Stimulated activated naive CD8-positive, alpha-beta T cell treated with anti-CD3 and anti-CD28 coated beads, Interleukin-15, amount 100 ng/mL, for 72 hours (primary cell): ENCODE measurements around the gene GPR3.
"Not testable (repeated sequence)": the region's sequence is repeated elsewhere in the genome, so short reads cannot be mapped to it uniquely, and the experiment has no call there.

ENCODE experiments used
- ATAC-seq: fragments of 150-1000 bp; cut with Tn5 transposase; 2 replicates; pipeline ENCODE4 v1.10.0; 2021; ENCODE audit warnings: mild to moderate bottlenecking, moderate library complexity
- DNase-seq, 2 donors: peaks; one replicate each; pipeline ENCODE4 v3.0.0; 2021 to 2022
- H3K27ac Mint-ChIP-seq, 2 donors: one replicate each; pipeline ENCODE4 v1.8.0; 2022; ENCODE audit warnings: mild to moderate bottlenecking in 2 of 2, mixed read lengths in 2 of 2, moderate library complexity in 2 of 2
- H3K27me3 Mint-ChIP-seq: one replicate; pipeline ENCODE4 v1.8.0; 2022; ENCODE audit warnings: mixed read lengths
- H3K4me1 Mint-ChIP-seq: one replicate; pipeline ENCODE4 v1.8.0; 2022; ENCODE audit warnings: mild to moderate bottlenecking, mixed read lengths
- H3K4me3 Mint-ChIP-seq, 2 donors: one replicate each; pipeline ENCODE4 v1.8.0; 2022; ENCODE audit warnings: mild to moderate bottlenecking in 2 of 2, mixed read lengths in 2 of 2, moderate library complexity in 1 of 2
- H3K9me3 Mint-ChIP-seq, 2 donors: one replicate each; pipeline ENCODE4 v1.8.0; 2022; ENCODE audit warnings: mixed read lengths in 2 of 2

The GPR3 gene

GRCh38 chr1:27383039-27383605, 9.3 kb upstream of the GPR3 start, which contains the start of gene CD164L2:
Gene CD164L2, minus strand, starts transcription at chr1:27383333. Its CDS starts 94 bp downstream, at chr1:27383239.
- ATAC-seq (peak; percentile 27), DNase-seq (no peak)
- Mint-ChIP-seq H3K9me3 (no peaks in the 10 kb centered on the region), H3K4me3 (no peak within 1 kb of the TSS), H3K4me1 (no peaks in the 10 kb centered on the region), H3K27me3 (peaks cover 24% of the 10 kb centered on the region), H3K27ac (no peak within 1 kb of the TSS)

GRCh38 chr1:27383661-27384060, 8.8 kb upstream of the GPR3 start:
- Mint-ChIP-seq H3K4me1 (no peaks in the 10 kb centered on the region), H3K27me3 (peaks cover 24% of the 10 kb centered on the region), H3K27ac (no peak overlapping the region), H3K9me3 (no peaks in the 10 kb centered on the region), H3K4me3 (no peak overlapping the region)
- DNase-seq = no peak
- ATAC-seq = no peak

DNA sequence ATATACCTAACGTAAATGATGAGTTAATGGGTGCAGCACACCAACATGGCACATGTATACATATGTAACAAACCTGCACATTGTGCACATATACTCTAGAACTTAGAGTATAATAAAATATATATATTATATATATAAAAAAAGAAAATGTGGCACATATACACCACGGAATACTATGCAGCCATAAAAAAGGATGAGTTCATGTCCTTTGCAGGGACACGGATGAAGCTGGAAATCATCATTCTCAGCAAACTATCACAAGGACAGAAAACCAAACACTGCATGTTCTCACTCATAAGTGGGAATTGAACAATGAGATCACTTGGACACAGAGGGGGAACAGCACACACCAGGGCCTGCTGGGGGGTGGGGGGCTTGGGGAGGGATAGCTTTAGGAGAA, 7.6 kb upstream of the GPR3 start:
- not testable (repeated sequence) for H3K9me3 Mint-ChIP-seq, H3K27ac Mint-ChIP-seq, H3K4me3 Mint-ChIP-seq, H3K4me1 Mint-ChIP-seq, ATAC-seq, DNase-seq
- peaks cover 24% of the 10 kb centered on the region for H3K27me3 Mint-ChIP-seq

GRCh38 chr1:27388337-27389005, 4.0 kb upstream of the GPR3 start:
- peaks cover 26% of the 10 kb centered on the region for H3K4me1 Mint-ChIP-seq
- peak; percentile 68 to 70 for DNase-seq
- ATAC-seq = no peak
- H3K9me3 Mint-ChIP-seq = no peaks in the 10 kb centered on the region
- no peaks in the 10 kb centered on the region for H3K27me3 Mint-ChIP-seq
- peak overlapping the region in 1 of 2 donors; percentile 28 for H3K27ac Mint-ChIP-seq
- H3K4me3 Mint-ChIP-seq = no peak overlapping the region

- Mint-ChIP-seq H3K27ac (peak overlapping the region; percentile 27 to 84), H3K27me3 (no peaks in the 10 kb centered on the region), H3K4me1 (peaks cover 35% of the 10 kb centered on the region), H3K9me3 (no peaks in the 10 kb centered on the region), H3K4me3 (peak overlapping the region; percentile 89 to 91)
- DNase-seq (peak; percentile 29 to 50), ATAC-seq (no peak)
These were observed 819 bp upstream of the GPR3 start for GRCh38 chr1:27391511-27392095.

DNA sequence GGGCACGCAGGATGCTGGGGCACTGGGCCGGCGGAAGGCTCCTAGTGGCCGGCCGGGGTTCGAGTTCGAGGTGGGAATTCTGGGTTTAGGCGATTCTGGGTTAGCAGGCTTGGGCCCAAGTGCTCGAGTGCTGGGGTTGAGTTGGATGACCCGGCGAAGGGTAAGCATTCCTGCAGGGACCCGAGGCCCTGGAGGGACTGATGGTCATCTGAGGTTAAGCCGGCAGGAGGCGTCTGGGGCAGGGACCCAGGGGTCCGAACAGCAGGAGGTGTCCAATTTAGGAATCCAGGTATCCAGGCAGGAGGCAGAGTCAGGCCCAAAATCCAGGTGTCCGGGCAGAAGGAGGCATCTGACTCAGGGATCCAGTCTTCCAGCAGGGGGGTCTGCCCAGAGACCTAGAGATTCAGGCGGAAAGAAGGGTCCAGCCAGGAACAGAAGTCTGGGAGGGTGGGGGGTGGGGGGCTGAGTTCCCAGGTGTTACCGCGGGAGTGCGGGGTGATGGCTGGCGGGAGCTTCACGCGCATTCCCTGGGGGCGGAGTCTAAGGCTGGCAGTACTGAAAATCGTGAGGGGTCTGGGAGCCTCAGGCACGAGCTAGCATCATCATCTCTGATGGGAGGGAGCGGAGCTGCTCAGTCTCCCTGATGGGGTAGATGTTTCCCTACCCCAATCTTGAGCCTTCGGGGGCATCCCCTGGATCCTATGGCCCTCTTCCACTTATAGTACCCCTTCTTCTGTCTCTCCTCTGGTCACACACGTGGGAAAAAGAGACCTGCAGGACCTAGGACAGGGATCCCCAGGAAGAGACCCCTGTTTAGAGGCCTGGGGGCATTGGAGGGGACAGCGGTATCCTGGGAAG, 585 bp downstream of the GPR3 start:
- Mint-ChIP-seq H3K4me3 (peak overlapping the region; percentile 82 to 91), H3K27ac (peak overlapping the region; percentile 51 to 77), H3K27me3 (no peaks in the 10 kb centered on the region), H3K9me3 (no peaks in the 10 kb centered on the region), H3K4me1 (peaks cover 35% of the 10 kb centered on the region)
- ATAC-seq (peak; percentile 1), DNase-seq (no peak)

DNA sequence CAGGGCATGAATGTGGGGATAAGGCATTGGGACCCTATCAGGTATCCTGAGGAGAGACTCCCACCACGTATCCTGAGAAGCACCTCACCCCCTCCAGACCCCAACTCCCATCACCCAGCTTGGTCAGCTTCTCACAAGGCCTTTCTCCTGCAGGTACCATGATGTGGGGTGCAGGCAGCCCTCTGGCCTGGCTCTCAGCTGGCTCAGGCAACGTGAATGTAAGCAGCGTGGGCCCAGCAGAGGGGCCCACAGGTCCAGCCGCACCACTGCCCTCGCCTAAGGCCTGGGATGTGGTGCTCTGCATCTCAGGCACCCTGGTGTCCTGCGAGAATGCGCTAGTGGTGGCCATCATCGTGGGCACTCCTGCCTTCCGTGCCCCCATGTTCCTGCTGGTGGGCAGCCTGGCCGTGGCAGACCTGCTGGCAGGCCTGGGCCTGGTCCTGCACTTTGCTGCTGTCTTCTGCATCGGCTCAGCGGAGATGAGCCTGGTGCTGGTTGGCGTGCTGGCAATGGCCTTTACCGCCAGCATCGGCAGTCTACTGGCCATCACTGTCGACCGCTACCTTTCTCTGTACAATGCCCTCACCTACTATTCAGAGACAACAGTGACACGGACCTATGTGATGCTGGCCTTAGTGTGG, 1.3 kb downstream of the GPR3 start:
- ATAC-seq (no peak), DNase-seq (no peak)
- Mint-ChIP-seq H3K4me1 (peaks cover 35% of the 10 kb centered on the region), H3K27me3 (no peaks in the 10 kb centered on the region), H3K9me3 (no peaks in the 10 kb centered on the region), H3K27ac (no peak overlapping the region), H3K4me3 (peak overlapping the region; percentile 12 to 91)

GRCh38 chr1:27394282-27394658, 1.8 kb downstream of the GPR3 start:
- H3K9me3 Mint-ChIP-seq = no peaks in the 10 kb centered on the region
- peaks cover 35% of the 10 kb centered on the region for H3K4me1 Mint-ChIP-seq
- H3K27me3 Mint-ChIP-seq = no peaks in the 10 kb centered on the region
- H3K27ac Mint-ChIP-seq = peak overlapping the region in 1 of 2 donors; percentile 3
- H3K4me3 Mint-ChIP-seq = no peak overlapping the region
- no peak for ATAC-seq
- DNase-seq = no peak

DNA sequence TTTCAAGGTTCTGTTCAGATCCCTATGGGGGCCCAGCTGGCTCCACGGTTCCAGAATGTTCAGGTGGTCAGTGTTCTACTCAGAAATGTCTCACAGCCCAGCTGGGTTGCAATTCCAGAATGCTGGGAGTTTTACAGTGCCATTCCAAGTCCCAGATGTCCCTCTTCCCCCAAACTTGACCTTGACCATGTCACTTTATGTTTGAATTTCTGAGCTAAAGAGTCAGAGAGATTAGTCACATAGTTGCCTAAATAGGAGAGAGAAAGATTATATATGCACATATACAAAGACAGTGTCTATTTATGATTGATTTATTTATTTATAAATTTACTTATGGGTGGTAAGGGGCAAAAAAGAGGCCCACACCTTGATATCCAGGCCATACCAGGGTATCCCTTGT, 2.5 kb downstream of the GPR3 start:
- Mint-ChIP-seq H3K27me3 (no peaks in the 10 kb centered on the region), H3K27ac (peak overlapping the region; percentile 3 to 34), H3K4me1 (peaks cover 35% of the 10 kb centered on the region), H3K4me3 (no peak overlapping the region), H3K9me3 (no peaks in the 10 kb centered on the region)
- DNase-seq (no peak), ATAC-seq (no peak)

DNA sequence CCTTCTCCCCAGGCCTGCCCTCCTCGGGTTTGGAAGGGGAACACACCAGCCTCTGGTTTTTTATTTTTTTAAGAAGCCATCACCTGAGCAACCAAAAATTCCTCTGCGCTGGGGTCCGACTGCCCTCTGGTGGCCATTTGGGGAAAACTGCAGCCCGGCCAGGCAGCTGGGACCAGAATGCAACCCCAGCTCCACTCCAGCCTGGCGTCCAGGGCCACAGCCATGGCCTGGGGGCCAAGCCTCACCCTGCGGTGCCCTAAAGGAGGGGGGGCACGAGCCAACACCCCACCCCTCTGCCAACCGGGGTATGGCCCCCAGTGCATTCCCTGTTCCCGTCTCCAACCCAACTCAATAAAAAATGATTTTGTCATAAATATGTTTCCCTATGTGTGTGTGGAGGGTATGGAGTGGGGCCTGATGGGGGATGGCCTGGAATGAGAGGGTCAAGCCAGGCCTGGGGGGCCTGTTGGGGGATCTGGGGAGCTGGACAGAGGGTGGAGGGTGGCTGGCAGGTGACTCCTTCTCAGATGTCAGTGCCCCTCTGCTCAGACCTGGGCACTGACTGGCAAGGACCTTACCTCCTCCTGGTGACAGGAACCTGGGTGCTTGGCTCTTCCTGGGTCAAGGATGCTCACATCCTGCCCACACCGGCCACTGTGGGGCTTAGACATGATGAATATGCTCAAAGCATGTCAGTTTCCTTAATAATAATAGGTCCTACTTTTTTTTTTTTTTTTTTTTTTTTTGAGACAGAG, 3.2 kb downstream of the GPR3 start:
- peaks cover 35% of the 10 kb centered on the region for H3K4me1 Mint-ChIP-seq
- DNase-seq (peak; percentile 83), ATAC-seq (peak; percentile 33)
- H3K27ac Mint-ChIP-seq = peak overlapping the region; percentile 34 to 94
- H3K4me3 Mint-ChIP-seq = no peak overlapping the region
- no peaks in the 10 kb centered on the region for H3K27me3 Mint-ChIP-seq
- H3K9me3 Mint-ChIP-seq = no peaks in the 10 kb centered on the region

DNA sequence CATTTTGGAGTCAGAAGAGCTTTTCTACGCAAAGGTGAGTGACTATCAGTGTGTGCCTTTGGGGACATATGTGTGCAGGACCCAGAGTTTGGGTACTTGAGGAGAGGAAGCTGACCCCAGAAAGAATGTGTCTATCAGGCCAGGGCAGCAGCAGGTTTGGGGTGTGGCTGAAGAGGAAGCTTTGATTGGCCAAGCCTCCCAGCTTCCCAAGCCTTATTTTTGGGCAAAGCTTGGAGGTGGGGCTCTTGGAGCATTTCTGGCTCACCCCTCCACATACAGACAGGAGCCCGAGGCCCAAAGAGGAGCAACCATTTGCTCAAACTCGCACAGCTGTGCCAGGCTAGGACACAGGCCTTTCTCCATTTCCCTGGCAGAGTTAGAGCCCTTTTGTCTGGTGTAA, 4.7 kb downstream of the GPR3 start:
- DNase-seq (no peak), ATAC-seq (no peak)
- no peak overlapping the region for H3K4me3 Mint-ChIP-seq
- peaks cover 24% of the 10 kb centered on the region for H3K4me1 Mint-ChIP-seq
- peak overlapping the region in 1 of 2 donors; percentile 87 for H3K27ac Mint-ChIP-seq
- H3K27me3 Mint-ChIP-seq = no peaks in the 10 kb centered on the region
- no peaks in the 10 kb centered on the region for H3K9me3 Mint-ChIP-seq

DNA sequence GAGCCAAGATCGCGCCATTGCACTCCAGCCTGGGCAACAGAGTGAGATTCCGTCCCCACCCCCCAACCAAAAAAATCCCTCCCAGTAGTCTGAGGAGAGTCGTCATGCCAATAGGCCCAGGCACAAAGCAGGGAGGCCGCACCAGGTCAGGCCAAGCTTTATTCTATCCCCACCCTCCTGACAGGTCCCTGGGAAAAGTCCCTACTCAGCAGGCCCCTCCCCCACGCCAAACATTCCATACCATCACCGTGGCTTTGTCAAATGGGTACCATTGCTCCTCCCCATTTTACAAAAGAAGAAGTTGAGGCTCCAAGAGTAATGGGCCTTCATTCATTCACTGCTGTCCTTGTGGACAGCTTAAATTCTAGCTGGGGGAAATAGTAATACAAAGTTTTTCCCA, 5.3 kb downstream of the GPR3 start:
- Mint-ChIP-seq H3K27me3 (no peaks in the 10 kb centered on the region), H3K4me3 (no peak overlapping the region), H3K27ac (peak overlapping the region in 1 of 2 donors; percentile 87), H3K9me3 (no peaks in the 10 kb centered on the region), H3K4me1 (peaks cover 24% of the 10 kb centered on the region)
- no peak for ATAC-seq
- no peak for DNase-seq

DNA sequence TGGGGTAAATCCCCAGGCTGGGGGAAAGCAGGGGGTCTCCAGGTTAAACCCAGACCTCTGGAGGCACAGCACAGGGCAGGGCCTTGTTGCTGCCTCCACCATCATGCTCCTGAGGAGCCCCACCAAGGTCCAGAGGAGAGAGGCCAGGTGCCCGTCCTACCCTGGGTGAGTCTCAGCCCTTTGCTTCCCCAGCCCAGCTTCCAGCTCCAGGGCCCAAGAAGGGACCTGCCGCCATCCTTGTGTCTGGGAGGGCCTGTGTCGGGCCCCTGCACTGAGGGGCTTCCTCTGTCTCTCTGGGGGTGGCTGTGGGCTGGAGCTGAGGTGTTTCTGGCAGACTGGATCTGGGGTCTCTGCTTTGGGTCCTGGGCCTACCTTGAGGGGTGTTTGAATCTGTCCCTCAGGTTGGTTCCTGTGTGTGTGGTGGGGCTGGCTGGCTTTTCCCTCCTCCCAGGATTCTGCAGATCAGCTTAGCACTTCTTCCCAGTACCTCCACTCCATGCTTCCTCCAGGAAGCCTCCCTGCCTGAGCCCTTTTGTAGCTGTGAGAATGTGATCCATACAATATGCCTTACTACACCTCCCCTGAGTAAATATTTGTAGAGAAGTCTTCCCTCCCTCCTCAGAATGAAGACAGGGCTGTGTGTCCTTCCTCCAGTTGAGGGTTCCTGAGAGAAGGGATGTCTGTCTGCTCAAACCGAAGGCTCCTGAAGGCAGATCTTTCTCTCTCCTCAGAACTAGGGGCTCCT, 6.2 kb downstream of the GPR3 start:
- no peaks in the 10 kb centered on the region for H3K27me3 Mint-ChIP-seq
- ATAC-seq (no peak), DNase-seq (no peak)
- no peak overlapping the region for H3K4me3 Mint-ChIP-seq
- peak overlapping the region in 1 of 2 donors; percentile 91 for H3K27ac Mint-ChIP-seq
- peaks cover 24% of the 10 kb centered on the region for H3K4me1 Mint-ChIP-seq
- no peaks in the 10 kb centered on the region for H3K9me3 Mint-ChIP-seq
